ENCODE results near the gene ARHGEF2.

The ARHGEF2 gene

GRCh38 chr1:155968051-155968400 is 10.3 kb downstream of the ARHGEF2 start:
- no peaks in the 10 kb centered on the region for H3K27me3 Mint-ChIP-seq
- H3K4me3 Mint-ChIP-seq = peak overlapping the region; percentile 19
- no peak for ATAC-seq
- H3K36me3 Mint-ChIP-seq = peaks cover 65% of the 10 kb centered on the region
- no peaks in the 10 kb centered on the region for H3K9me3 Mint-ChIP-seq
- H3K4me1 Mint-ChIP-seq = peaks cover 79% of the 10 kb centered on the region
- peak overlapping the region; percentile 84 for H3K27ac Mint-ChIP-seq

GRCh38 chr1:155967341-155968050 is 10.9 kb downstream of the ARHGEF2 start:
- no peaks in the 10 kb centered on the region for H3K9me3 Mint-ChIP-seq
- ATAC-seq = no peak
- H3K27me3 Mint-ChIP-seq = no peaks in the 10 kb centered on the region
- peaks cover 65% of the 10 kb centered on the region for H3K36me3 Mint-ChIP-seq
- peak overlapping the region; percentile 84 for H3K27ac Mint-ChIP-seq
- H3K4me1 Mint-ChIP-seq = peaks cover 79% of the 10 kb centered on the region
- peak overlapping the region; percentile 19 for H3K4me3 Mint-ChIP-seq

GRCh38 chr1:155966750-155967149 is 11.6 kb downstream of the ARHGEF2 start:
- H3K9me3 Mint-ChIP-seq = no peaks in the 10 kb centered on the region
- no peak for ATAC-seq
- H3K4me1 Mint-ChIP-seq = peaks cover 79% of the 10 kb centered on the region
- peaks cover 66% of the 10 kb centered on the region for H3K36me3 Mint-ChIP-seq
- no peaks in the 10 kb centered on the region for H3K27me3 Mint-ChIP-seq
- H3K27ac Mint-ChIP-seq = peak overlapping the region; percentile 84
- no peak overlapping the region for H3K4me3 Mint-ChIP-seq

GRCh38 chr1:155966135-155966534 is 12.2 kb downstream of the ARHGEF2 start:
- no peaks in the 10 kb centered on the region for H3K27me3 Mint-ChIP-seq
- H3K4me3 Mint-ChIP-seq = no peak overlapping the region
- H3K36me3 Mint-ChIP-seq = peaks cover 72% of the 10 kb centered on the region
- H3K4me1 Mint-ChIP-seq = peaks cover 79% of the 10 kb centered on the region
- ATAC-seq = no peak
- no peaks in the 10 kb centered on the region for H3K9me3 Mint-ChIP-seq
- H3K27ac Mint-ChIP-seq = peak overlapping the region; percentile 84

GRCh38 chr1:155964193-155964592 is 14.2 kb downstream of the ARHGEF2 start:
- peak overlapping the region; percentile 84 for H3K27ac Mint-ChIP-seq
- peaks cover 77% of the 10 kb centered on the region for H3K36me3 Mint-ChIP-seq
- H3K9me3 Mint-ChIP-seq = no peaks in the 10 kb centered on the region
- H3K27me3 Mint-ChIP-seq = no peaks in the 10 kb centered on the region
- no peak overlapping the region for H3K4me3 Mint-ChIP-seq
- no peak for ATAC-seq
- peaks cover 79% of the 10 kb centered on the region for H3K4me1 Mint-ChIP-seq

- peaks cover 65% of the 10 kb centered on the region for H3K36me3 Mint-ChIP-seq
- H3K9me3 Mint-ChIP-seq = no peaks in the 10 kb centered on the region
These were observed 15.6 kb downstream of the ARHGEF2 start for GRCh38 chr1:155962599-155963211.

GRCh38 chr1:155961937-155962336 is 16.4 kb downstream of the ARHGEF2 start:
- ATAC-seq = peak; percentile 56
- Mint-ChIP-seq H3K36me3 (peaks cover 69% of the 10 kb centered on the region), H3K9me3 (no peaks in the 10 kb centered on the region), H3K4me3 (peak overlapping the region; percentile 54), H3K27me3 (no peaks in the 10 kb centered on the region), H3K4me1 (peaks cover 69% of the 10 kb centered on the region), H3K27ac (peak overlapping the region; percentile 90)

More at GRCh38 chr1:155962599-155963211, 15.6 kb downstream of the ARHGEF2 start:
- peak overlapping the region; percentile 12 for H3K4me3 Mint-ChIP-seq
- H3K27me3 Mint-ChIP-seq = no peaks in the 10 kb centered on the region
- H3K4me1 Mint-ChIP-seq = peaks cover 72% of the 10 kb centered on the region
- ATAC-seq = no peak
- peak overlapping the region; percentile 90 for H3K27ac Mint-ChIP-seq

- Mint-ChIP-seq H3K4me1 (peaks cover 56% of the 10 kb centered on the region), H3K4me3 (peak overlapping the region; percentile 52), H3K36me3 (peaks cover 59% of the 10 kb centered on the region), H3K27ac (peak overlapping the region; percentile 90), H3K9me3 (no peaks in the 10 kb centered on the region), H3K27me3 (no peaks in the 10 kb centered on the region)
- ATAC-seq = peak; percentile 90
These were observed 18.1 kb downstream of the ARHGEF2 start for GRCh38 chr1:155960081-155960745.

GRCh38 chr1:155957411-155957915 is 20.9 kb downstream of the ARHGEF2 start:
- H3K27me3 Mint-ChIP-seq = no peaks in the 10 kb centered on the region
- peaks cover 55% of the 10 kb centered on the region for H3K4me1 Mint-ChIP-seq
- H3K4me3 Mint-ChIP-seq = no peak overlapping the region
- H3K36me3 Mint-ChIP-seq = peaks cover 65% of the 10 kb centered on the region
- ATAC-seq = no peak
- no peaks in the 10 kb centered on the region for H3K9me3 Mint-ChIP-seq
- peak overlapping the region; percentile 22 for H3K27ac Mint-ChIP-seq

- Mint-ChIP-seq H3K4me3 (no peak overlapping the region), H3K27ac (peak overlapping the region; percentile 67), H3K27me3 (no peaks in the 10 kb centered on the region), H3K36me3 (peaks cover 66% of the 10 kb centered on the region), H3K4me1 (peaks cover 50% of the 10 kb centered on the region), H3K9me3 (no peaks in the 10 kb centered on the region)
- ATAC-seq = no peak
These were observed 23.7 kb downstream of the ARHGEF2 start for GRCh38 chr1:155954645-155955044.

- ATAC-seq = no peak
- H3K36me3 Mint-ChIP-seq = peaks cover 71% of the 10 kb centered on the region
- no peaks in the 10 kb centered on the region for H3K27me3 Mint-ChIP-seq
- no peaks in the 10 kb centered on the region for H3K9me3 Mint-ChIP-seq
- peak overlapping the region; percentile 32 for H3K4me3 Mint-ChIP-seq
- peak overlapping the region; percentile 92 for H3K27ac Mint-ChIP-seq
- peaks cover 48% of the 10 kb centered on the region for H3K4me1 Mint-ChIP-seq
These were observed 25.8 kb downstream of the ARHGEF2 start for GRCh38 chr1:155952505-155952890.

GRCh38 chr1:155951753-155952504 is 26.4 kb downstream of the ARHGEF2 start:
- Mint-ChIP-seq H3K27ac (peak overlapping the region; percentile 92), H3K4me3 (peak overlapping the region; percentile 32), H3K9me3 (no peaks in the 10 kb centered on the region), H3K4me1 (peaks cover 52% of the 10 kb centered on the region), H3K27me3 (no peaks in the 10 kb centered on the region), H3K36me3 (peaks cover 71% of the 10 kb centered on the region)
- ATAC-seq = peak; percentile 78

GRCh38 chr1:155950829-155951228 is 27.5 kb downstream of the ARHGEF2 start:
- peaks cover 63% of the 10 kb centered on the region for H3K4me1 Mint-ChIP-seq
- H3K4me3 Mint-ChIP-seq = no peak overlapping the region
- H3K27me3 Mint-ChIP-seq = no peaks in the 10 kb centered on the region
- H3K36me3 Mint-ChIP-seq = peaks cover 77% of the 10 kb centered on the region
- no peaks in the 10 kb centered on the region for H3K9me3 Mint-ChIP-seq
- H3K27ac Mint-ChIP-seq = peak overlapping the region; percentile 92
- ATAC-seq = no peak

- Mint-ChIP-seq H3K9me3 (no peaks in the 10 kb centered on the region), H3K27me3 (no peaks in the 10 kb centered on the region), H3K36me3 (peaks cover 55% of the 10 kb centered on the region), H3K4me3 (peak overlapping the region; percentile 5), H3K27ac (peak overlapping the region; percentile 88), H3K4me1 (peaks cover 86% of the 10 kb centered on the region)
- ATAC-seq = no peak
These were observed 30.6 kb downstream of the ARHGEF2 start for GRCh38 chr1:155947741-155948140.

- Mint-ChIP-seq H3K36me3 (peaks cover 51% of the 10 kb centered on the region), H3K27ac (peak overlapping the region; percentile 88), H3K27me3 (no peaks in the 10 kb centered on the region), H3K4me1 (peaks cover 86% of the 10 kb centered on the region), H3K9me3 (no peaks in the 10 kb centered on the region), H3K4me3 (peak overlapping the region; percentile 43)
- no peak for ATAC-seq
These were observed 31.1 kb downstream of the ARHGEF2 start for GRCh38 chr1:155947292-155947691.
